HS-27A (cell line): Measurements from ENCODE around the gene SOX21.

Experiments
- DNase-seq: peaks from one replicate; pipeline ENCODE4 v3.0.0-alpha.2; 2012; ENCODE audit warnings: low read depth, missing footprints

SOX21 gene

GRCh38 chr13:94709001-94709834 is 3.1 kb downstream of the SOX21 start:
- DNase-seq, result no peak

- no peak for DNase-seq
These were observed 4.1 kb downstream of the SOX21 start for GRCh38 chr13:94708031-94708859.

- DNase-seq, result no peak
These were observed 4.8 kb downstream of the SOX21 start for GRCh38 chr13:94707400-94708021.

GRCh38 chr13:94706843-94707399 is 5.4 kb downstream of the SOX21 start:
- DNase-seq, result no peak

- DNase-seq, result no peak
These were observed 6.1 kb downstream of the SOX21 start for GRCh38 chr13:94706101-94706842.

- no peak for DNase-seq
These were observed 7.0 kb downstream of the SOX21 start for GRCh38 chr13:94705081-94706030.

- no peak for DNase-seq
These were observed 7.8 kb downstream of the SOX21 start for GRCh38 chr13:94704377-94705080.

GRCh38 chr13:94703721-94704314 is 8.5 kb downstream of the SOX21 start:
- DNase-seq, result no peak

- DNase-seq, result no peak
These were observed 9.1 kb downstream of the SOX21 start for GRCh38 chr13:94703271-94703670.

- no peak for DNase-seq
These were observed 9.9 kb downstream of the SOX21 start for GRCh38 chr13:94702181-94703041.

- no peak for DNase-seq
These were observed 10.8 kb downstream of the SOX21 start for GRCh38 chr13:94701313-94702180.

- no peak for DNase-seq
These were observed 11.8 kb downstream of the SOX21 start for GRCh38 chr13:94700536-94700935.

- no peak for DNase-seq
These were observed 12.3 kb downstream of the SOX21 start for GRCh38 chr13:94700051-94700535.

GRCh38 chr13:94696171-94696570 is 16.2 kb downstream of the SOX21 start:
- DNase-seq, result no peak

GRCh38 chr13:94692030-94692429 is 20.3 kb downstream of the SOX21 start:
- DNase-seq, result no peak

- DNase-seq, result no peak
These were observed 28.9 kb downstream of the SOX21 start for GRCh38 chr13:94683409-94683808.

GRCh38 chr13:94682229-94682628 is 30.1 kb downstream of the SOX21 start:
- DNase-seq, result no peak
